GM18870 (cell line): ENCODE data around the gene B4GALT5.
"Not testable (repeated sequence)": the region's sequence is repeated elsewhere in the genome, so short reads cannot be mapped to it uniquely, and the experiment has no call there.

Experiments
- ATAC-seq: cut with Tn5 transposase; IDR thresholded peaks from one replicate; pipeline ENCODE4 v1.9.1; 2021; ENCODE audit warnings: moderate library complexity; ENCODE audit not compliant: unreplicated experiment

B4GALT5 gene

GRCh38 chr20:49681850-49682216, 31.8 kb downstream of the B4GALT5 start:
- no peak for ATAC-seq

- ATAC-seq = no peak
Measured at GRCh38 chr20:49680484-49680883, 33.2 kb downstream of the B4GALT5 start.

GRCh38 chr20:49679634-49680033, 34.0 kb downstream of the B4GALT5 start:
- no peak for ATAC-seq

GRCh38 chr20:49677777-49678758, 35.6 kb downstream of the B4GALT5 start:
- ATAC-seq = no peak

- peak; percentile 64 for ATAC-seq
Measured at GRCh38 chr20:49676581-49677291, 36.9 kb downstream of the B4GALT5 start.

- peak; percentile 40 for ATAC-seq
Measured at GRCh38 chr20:49675368-49676151, 38.1 kb downstream of the B4GALT5 start.

- no peak for ATAC-seq
Measured at GRCh38 chr20:49674383-49675352, 39.0 kb downstream of the B4GALT5 start.

- no peak for ATAC-seq
Measured at GRCh38 chr20:49672096-49672664, 41.5 kb downstream of the B4GALT5 start.

GRCh38 chr20:49671433-49671832, 42.2 kb downstream of the B4GALT5 start:
- no peak for ATAC-seq

- peak; percentile 63 for ATAC-seq
Measured at GRCh38 chr20:49669601-49670189, 44.0 kb downstream of the B4GALT5 start.

GRCh38 chr20:49668878-49669195, 44.8 kb downstream of the B4GALT5 start:
- not testable (repeated sequence) for ATAC-seq

- peak; percentile 59 for ATAC-seq
Measured at GRCh38 chr20:49668181-49668877, 45.3 kb downstream of the B4GALT5 start.

- no peak for ATAC-seq
Measured at GRCh38 chr20:49666911-49667310, 46.8 kb downstream of the B4GALT5 start.

- no peak for ATAC-seq
Measured at GRCh38 chr20:49665796-49666195, 47.9 kb downstream of the B4GALT5 start.

- ATAC-seq = no peak
Measured at GRCh38 chr20:49664612-49665313, 48.9 kb downstream of the B4GALT5 start.

GRCh38 chr20:49663112-49663511, 50.6 kb downstream of the B4GALT5 start:
- ATAC-seq = no peak

GRCh38 chr20:49661560-49662329, 51.9 kb downstream of the B4GALT5 start:
- ATAC-seq = no peak
